ENCODE data around the gene MFNG.

- TF ChIP-seq GATA2 (IDR thresholded peaks at IDR 0.05; ENCODE audit: low read depth, low read length) (no peak), GATA3 (IDR thresholded peaks at IDR 0.05; ENCODE audit: low read depth, low read length) (no peak)
Measured at GRCh38 chr22:37511395-37512104, 25.4 kb upstream of the MFNG start.
